ENCODE results near the gene MAGOH.

DNA sequence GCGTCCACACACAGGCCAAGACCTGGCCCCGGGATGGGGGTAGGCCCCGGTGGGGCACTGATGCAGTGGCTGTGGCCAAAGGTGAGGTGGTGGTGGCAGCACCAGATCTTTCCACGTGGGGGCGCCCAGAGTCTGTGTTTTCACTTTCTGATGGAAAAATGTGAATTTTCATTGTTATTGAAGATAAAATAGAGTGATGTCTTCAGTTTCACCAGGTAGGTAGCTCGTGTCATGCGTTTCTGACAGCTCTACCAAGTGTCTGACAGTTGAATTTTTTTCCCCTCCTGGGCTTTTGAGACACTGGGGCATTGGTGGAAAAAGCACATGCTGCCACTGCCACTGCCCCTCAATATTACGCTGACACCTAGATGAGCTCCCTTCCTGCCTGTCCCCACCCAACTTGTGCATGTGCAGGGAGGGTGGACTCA, 40.0 kb upstream of the MAGOH start:
- TF ChIP-seq EZH2 (IDR thresholded peaks at IDR 0.05; ENCODE audit: insufficient read depth, poor library complexity, severe bottlenecking) = no peak
- TF ChIP-seq EZH2phosphoT487 (IDR thresholded peaks at IDR 0.05; ENCODE audit: insufficient read depth, low read depth) = no peak

All from GM23248 (cell line).